HuH-7 (cell line): ENCODE data around the gene TMEM138.
A peak's percentile ranks its signal among the peaks of the same experiment; 100 is the strongest.
"Not testable (repeated sequence)": the region's sequence is repeated elsewhere in the genome, so short reads cannot be mapped to it uniquely, and the experiment has no call there.

ENCODE experiments used
- DNase-seq: peaks from one replicate; pipeline ENCODE4 v3.0.0; 2011; ENCODE audit warnings: low spot score

TMEM138 gene

GRCh38 chr11:61367406-61367805 lies 5.2 kb downstream of the TMEM138 start:
- no peak for DNase-seq

GRCh38 chr11:61368646-61369045 lies 6.5 kb downstream of the TMEM138 start:
- DNase-seq, result no peak

GRCh38 chr11:61369372-61370348 lies 7.5 kb downstream of the TMEM138 start:
- no peak for DNase-seq

- no peak for DNase-seq
Observed at GRCh38 chr11:61370349-61371005, 8.3 kb downstream of the TMEM138 start.

- no peak for DNase-seq
Observed at GRCh38 chr11:61372659-61373420, 10.7 kb downstream of the TMEM138 start.

GRCh38 chr11:61375761-61376108 lies 13.6 kb downstream of the TMEM138 start:
- no peak for DNase-seq

GRCh38 chr11:61377461-61378160 lies 15.4 kb downstream of the TMEM138 start:
- no peak for DNase-seq

- peak; percentile 61 for DNase-seq
Observed at GRCh38 chr11:61378713-61379313, 16.6 kb downstream of the TMEM138 start.

GRCh38 chr11:61380884-61381283 lies 18.7 kb downstream of the TMEM138 start:
- DNase-seq, result no peak

- DNase-seq, result not testable (repeated sequence)
Observed at GRCh38 chr11:61383859-61384258, 21.7 kb downstream of the TMEM138 start.

- peak; percentile 76 for DNase-seq
Observed at GRCh38 chr11:61384271-61385242, 22.4 kb downstream of the TMEM138 start.

GRCh38 chr11:61390161-61390560 lies 28.0 kb downstream of the TMEM138 start:
- no peak for DNase-seq

- peak; percentile 49 for DNase-seq
Observed at GRCh38 chr11:61392981-61393595, 30.9 kb downstream of the TMEM138 start.

GRCh38 chr11:61401173-61401572 lies 39.0 kb downstream of the TMEM138 start:
- no peak for DNase-seq

- DNase-seq, result no peak
Observed at GRCh38 chr11:61401573-61401972, 39.4 kb downstream of the TMEM138 start.

GRCh38 chr11:61403658-61404057 lies 41.5 kb downstream of the TMEM138 start:
- no peak for DNase-seq

- DNase-seq, result no peak
Observed at GRCh38 chr11:61404103-61404502, 41.9 kb downstream of the TMEM138 start.

- DNase-seq, result no peak
Observed at GRCh38 chr11:61404641-61405040, 42.5 kb downstream of the TMEM138 start.

- no peak for DNase-seq
Observed at GRCh38 chr11:61406067-61406466, 43.9 kb downstream of the TMEM138 start.
